GM12891 (cell line): ENCODE data around the gene RFX2.

Experiments used
- PAX5 ChIP-seq: IDR thresholded peaks from 2 replicates; pipeline ENCODE4 v1.6.1; 2011; ENCODE audit warnings: low read length, moderate library complexity, mild to moderate bottlenecking; ENCODE audit not compliant: insufficient read depth, severe bottlenecking
- POLR2A ChIP-seq: IDR thresholded peaks from 2 replicates; pipeline ENCODE4 v1.6.1; 2011; ENCODE audit warnings: low read depth, low read length, control low read depth
- POLR2AphosphoS5 ChIP-seq: IDR thresholded peaks from 2 replicates; pipeline ENCODE4 v1.6.1; 2011; ENCODE audit warnings: low read depth, low read length, control low read depth
- TAF1 ChIP-seq: IDR thresholded peaks from 2 replicates; pipeline ENCODE4 v1.6.1; 2011; ENCODE audit warnings: low read depth, low read length, control low read depth

GRCh38 chr19:6086068-6086788 lies 24.1 kb downstream of the RFX2 start:
- TF ChIP-seq POLR2A (no peak), TAF1 (no peak), POLR2AphosphoS5 (no peak), PAX5 (no peak)
